Activated naive CD4-positive, alpha-beta T cell treated with anti-CD3 and anti-CD28 coated beads for 36 hours (primary cell): ENCODE measurements around the gene ZNF229. TPM values are rescaled to one million over a fixed set of nuclear protein-coding genes. Genes with fewer than 3 reads are reported as not detected.
"Not testable (repeated sequence)": the region's sequence is repeated elsewhere in the genome, so short reads cannot be mapped to it uniquely, and the experiment has no call there.

Source experiments
- CTCF ChIA-PET: fragments of 350-600 bp; sonication (Branson Sonifier 250); formaldehyde crosslinking; loops from one replicate; lab custom pipeline; 2021; ENCODE audit warnings: antibody characterized with exemption; lab: Charles Lee
- DNase-seq: peaks from one replicate; pipeline ENCODE4 v3.0.0-alpha.2; 2020
- H3K27ac Mint-ChIP-seq: one replicate; pipeline ENCODE4 v1.8.0; 2021; ENCODE audit warnings: mild to moderate bottlenecking, mixed read lengths
- H3K27me3 Mint-ChIP-seq: one replicate; pipeline ENCODE4 v1.8.0; 2021; ENCODE audit warnings: low read depth, mixed read lengths
- H3K36me3 Mint-ChIP-seq: one replicate; pipeline ENCODE4 v1.8.0; 2021; ENCODE audit warnings: low read depth, mixed read lengths
- H3K4me1 Mint-ChIP-seq: one replicate; pipeline ENCODE4 v1.8.0; 2021; ENCODE audit warnings: low read depth, mixed read lengths
- H3K4me3 Mint-ChIP-seq: one replicate; pipeline ENCODE4 v1.8.0; 2021; ENCODE audit warnings: mild to moderate bottlenecking, moderate library complexity, mixed read lengths
- H3K9me3 Mint-ChIP-seq: one replicate; pipeline ENCODE4 v1.8.0; 2021; ENCODE audit warnings: mixed read lengths
- intact Hi-C: fragments of 100-400 bp; cut with micrococcal nuclease; formaldehyde crosslinking; loops from one replicate; pipeline ENCODE4 v1.15.1; 2023
- total RNA-seq, 2 experiments: library from RNA; stranded (reverse); gene quantifications; one replicate each; pipeline ENCODE4 v1.2.3, GENCODE V29; 2021

Gene ZNF229
- total RNA-seq: under 1 TPM; 0.57 to 0.79 TPM

DNA sequence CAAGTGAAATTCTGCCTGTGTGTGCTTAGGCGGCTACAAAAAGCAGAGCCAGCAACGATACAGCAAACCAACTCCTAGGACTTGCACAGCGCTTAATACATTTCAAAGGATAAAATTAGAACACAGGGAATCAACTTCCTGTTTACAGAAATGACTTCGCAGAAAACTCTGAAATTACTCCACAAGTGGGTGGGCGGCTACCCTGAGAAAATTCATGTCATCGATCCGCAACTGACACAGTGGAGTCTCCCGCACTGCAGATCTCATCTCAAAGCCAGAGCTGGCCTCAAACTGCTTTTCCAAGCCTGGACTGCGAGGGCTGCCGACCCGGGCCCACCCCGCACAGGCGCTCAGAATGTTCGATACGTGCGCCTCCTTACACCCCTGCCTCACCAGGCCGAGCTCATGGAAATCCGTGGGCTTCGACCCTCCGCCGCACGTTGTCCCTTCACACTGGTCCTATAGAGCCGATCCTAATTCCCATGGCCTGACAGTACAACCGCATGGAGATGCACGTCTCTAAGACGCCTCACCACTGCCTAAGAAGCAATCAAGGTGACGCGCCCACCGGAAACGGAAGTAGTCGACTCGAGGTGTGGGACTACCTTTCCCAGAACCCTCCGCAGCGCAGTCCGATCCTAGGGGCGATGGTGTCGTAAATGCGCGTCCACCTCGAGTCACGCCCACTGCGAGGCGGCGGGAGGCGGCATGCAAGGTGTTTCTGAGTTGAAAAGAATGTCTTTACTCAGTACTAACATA lies at the start of gene ZNF229:
Gene ZNF229 (minus strand): TSS at position 557 of the 759 bp plus-strand sequence. CDS start 5,625 bp downstream, outside the sequence.
- peak; percentile 82 for DNase-seq
- H3K9me3 Mint-ChIP-seq: peaks cover 71% of the 10 kb centered on the region
- peaks cover 52% of the 10 kb centered on the region for H3K36me3 Mint-ChIP-seq
- no peak within 1 kb of the TSS for H3K27ac Mint-ChIP-seq
- CTCF ChIA-PET: no interaction called here
- peaks cover 7% of the 10 kb centered on the region for H3K4me1 Mint-ChIP-seq
- peak within 1 kb of the TSS; percentile 77 for H3K4me3 Mint-ChIP-seq
- peaks cover 2% of the 10 kb centered on the region for H3K27me3 Mint-ChIP-seq
- intact Hi-C loops: loop anchor here (1.0 kb wide), 1 partner anchor 47 kb away; the partner anchor contains the start of gene ZNF285

DNA sequence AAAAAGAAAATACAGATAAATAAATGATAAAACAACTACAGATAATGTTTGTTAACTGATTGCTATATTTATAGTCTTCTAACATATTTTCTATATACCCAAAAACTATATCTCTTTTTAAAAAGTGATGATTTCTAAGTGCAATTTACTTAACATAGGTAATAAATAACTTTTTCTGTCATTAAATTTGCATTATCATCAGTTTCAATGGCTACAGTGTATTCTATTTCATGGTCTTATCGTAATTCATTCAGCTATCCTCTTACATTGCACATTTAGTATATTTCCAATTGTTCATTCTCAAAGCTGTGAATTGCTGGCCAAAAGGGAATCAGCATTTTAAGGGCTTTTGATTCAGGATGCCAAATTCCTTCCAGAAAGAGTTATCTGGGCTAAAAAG lies 48.4 kb upstream of the ZNF229 start:
- Mint-ChIP-seq H3K4me1 (peaks cover 30% of the 10 kb centered on the region), H3K27me3 (no peaks in the 10 kb centered on the region), H3K9me3 (peaks cover 67% of the 10 kb centered on the region), H3K4me3 (no peak overlapping the region), H3K27ac (no peak overlapping the region), H3K36me3 (peaks cover 82% of the 10 kb centered on the region)
- CTCF ChIA-PET: no interaction called here
- intact Hi-C loops: loop anchor here (5.0 kb wide), 1 partner anchor 284 kb away; the partner anchor contains the start of gene ZNF227
- DNase-seq: no peak

DNA sequence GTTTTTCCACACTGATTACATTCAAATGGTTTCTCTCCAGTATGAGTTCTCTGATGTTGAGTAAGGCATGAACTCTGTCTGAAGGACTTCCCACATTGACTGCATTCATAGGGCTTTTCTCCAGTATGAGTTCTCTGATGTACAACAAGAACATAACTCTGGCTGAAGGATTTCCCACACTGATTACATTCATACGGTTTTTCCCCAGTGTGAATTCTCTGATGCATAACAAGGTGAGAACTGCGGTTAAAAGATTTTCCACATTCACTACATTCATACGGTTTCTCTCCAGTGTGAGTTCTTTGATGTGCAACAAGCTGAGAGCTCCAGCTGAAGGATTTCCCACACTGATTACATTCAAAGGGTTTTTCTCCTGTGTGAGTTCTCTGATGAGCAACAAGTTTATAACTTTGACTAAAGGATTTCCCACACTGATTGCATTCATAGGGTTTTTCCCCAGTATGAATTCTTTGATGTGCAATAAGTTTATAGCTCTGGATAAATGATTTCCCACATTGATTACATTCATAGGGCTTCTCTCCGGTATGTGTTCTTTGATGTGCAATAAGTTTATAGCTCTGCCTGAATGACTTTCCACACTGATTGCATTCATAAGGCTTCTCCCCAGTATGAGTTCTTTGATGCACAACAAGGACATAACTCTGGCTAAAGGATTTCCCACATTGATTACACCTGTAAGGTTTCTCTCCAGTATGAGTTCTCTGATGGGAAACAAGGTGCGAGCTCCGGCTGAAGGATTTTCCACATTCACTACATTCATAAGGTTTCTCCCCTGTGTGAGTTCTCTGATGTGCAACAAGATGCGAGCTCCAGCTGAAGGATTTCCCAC lies 28.5 kb upstream of the ZNF229 start:
- intact Hi-C loops: no loop called here
- Mint-ChIP-seq H3K4me1 (no peaks in the 10 kb centered on the region), H3K27ac (peak overlapping the region; percentile 54), H3K4me3 (no peak overlapping the region), H3K9me3 (peaks cover 92% of the 10 kb centered on the region), H3K27me3 (no peaks in the 10 kb centered on the region), H3K36me3 (peaks cover 89% of the 10 kb centered on the region)
- no peak for DNase-seq
- CTCF ChIA-PET: no interaction called here

DNA sequence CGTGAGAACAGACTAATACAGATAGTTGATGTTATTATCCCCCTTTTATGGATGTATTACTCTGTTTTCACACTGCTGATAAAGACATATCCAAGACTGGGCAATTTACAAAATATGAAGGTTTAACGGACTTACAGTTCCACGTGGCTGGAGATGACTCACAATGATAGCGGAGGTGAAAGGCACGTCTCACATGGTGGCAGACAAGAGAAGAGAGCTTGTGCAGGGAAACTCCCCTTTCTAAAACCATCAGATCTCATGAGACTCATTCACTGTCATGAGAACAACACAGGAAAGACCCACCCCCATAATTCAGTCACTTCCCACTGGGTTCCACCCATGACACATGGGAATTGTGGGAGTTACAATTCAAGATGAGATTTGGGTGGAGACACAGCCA lies 20.5 kb upstream of the ZNF229 start:
- H3K4me1 Mint-ChIP-seq, DNase-seq, intact Hi-C loops, H3K27ac Mint-ChIP-seq, H3K27me3 Mint-ChIP-seq, CTCF ChIA-PET, H3K4me3 Mint-ChIP-seq: not testable (repeated sequence)
- Mint-ChIP-seq H3K36me3 (peaks cover 45% of the 10 kb centered on the region), H3K9me3 (peaks cover 73% of the 10 kb centered on the region)

DNA sequence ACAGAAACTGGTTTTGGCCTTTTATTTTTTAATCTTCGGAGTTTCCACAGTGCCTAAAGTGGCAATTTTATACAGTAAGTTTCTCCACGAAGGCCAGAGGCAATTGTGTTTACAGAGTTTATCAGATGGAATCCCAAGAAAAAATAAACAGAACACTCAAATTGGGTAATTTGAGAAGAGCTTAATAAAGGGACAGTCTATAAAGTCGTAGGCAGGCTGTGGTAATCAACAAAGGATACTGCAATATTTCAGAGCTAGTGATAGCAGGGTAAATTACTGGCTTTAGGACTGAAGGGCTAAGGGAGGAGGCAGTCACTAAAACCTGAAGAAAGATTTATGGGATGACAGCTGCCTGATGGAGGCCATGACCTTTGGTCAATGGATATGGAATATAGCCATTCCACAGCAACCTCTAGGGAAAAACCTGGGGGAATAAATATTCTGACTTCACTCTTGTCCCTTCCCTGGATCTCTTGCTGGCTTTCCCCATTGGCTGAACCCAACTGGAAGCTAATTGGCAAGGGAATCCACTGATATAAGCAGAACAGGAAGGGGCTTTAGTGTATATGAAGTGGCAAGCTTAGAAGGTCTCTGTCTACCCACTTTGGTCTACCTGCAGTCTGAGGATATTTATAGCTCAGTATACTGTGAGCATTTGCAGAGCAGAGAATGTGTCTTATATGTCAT lies 14.5 kb upstream of the ZNF229 start:
- peaks cover 46% of the 10 kb centered on the region for H3K9me3 Mint-ChIP-seq
- H3K27ac Mint-ChIP-seq, H3K4me3 Mint-ChIP-seq, CTCF ChIA-PET, H3K4me1 Mint-ChIP-seq, H3K36me3 Mint-ChIP-seq, intact Hi-C loops, DNase-seq, H3K27me3 Mint-ChIP-seq: not testable (repeated sequence)

DNA sequence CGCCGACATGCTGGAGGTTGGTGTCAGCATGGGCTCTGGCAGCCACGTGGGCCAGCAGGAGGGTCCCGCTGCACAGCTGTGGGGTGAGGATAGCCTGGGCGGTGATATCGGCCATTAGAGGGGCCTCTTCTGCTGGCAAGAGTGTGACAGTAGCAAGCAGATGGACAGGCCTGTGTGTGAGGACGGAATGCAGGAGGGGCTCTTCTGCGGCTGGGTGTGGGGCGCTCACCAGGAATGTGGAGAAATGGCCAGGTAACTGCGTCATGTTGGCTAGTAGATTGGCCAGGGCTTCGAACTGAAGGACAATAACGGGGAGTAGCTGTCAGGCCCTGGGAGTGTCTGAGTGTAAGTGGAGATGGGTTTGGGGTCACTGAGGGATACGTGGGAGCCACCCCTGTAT lies 7.7 kb upstream of the ZNF229 start:
- intact Hi-C loops, DNase-seq, H3K4me3 Mint-ChIP-seq, H3K27me3 Mint-ChIP-seq, H3K4me1 Mint-ChIP-seq, H3K27ac Mint-ChIP-seq, CTCF ChIA-PET: not testable (repeated sequence)
- H3K36me3 Mint-ChIP-seq: peaks cover 21% of the 10 kb centered on the region
- H3K9me3 Mint-ChIP-seq: peaks cover 44% of the 10 kb centered on the region

DNA sequence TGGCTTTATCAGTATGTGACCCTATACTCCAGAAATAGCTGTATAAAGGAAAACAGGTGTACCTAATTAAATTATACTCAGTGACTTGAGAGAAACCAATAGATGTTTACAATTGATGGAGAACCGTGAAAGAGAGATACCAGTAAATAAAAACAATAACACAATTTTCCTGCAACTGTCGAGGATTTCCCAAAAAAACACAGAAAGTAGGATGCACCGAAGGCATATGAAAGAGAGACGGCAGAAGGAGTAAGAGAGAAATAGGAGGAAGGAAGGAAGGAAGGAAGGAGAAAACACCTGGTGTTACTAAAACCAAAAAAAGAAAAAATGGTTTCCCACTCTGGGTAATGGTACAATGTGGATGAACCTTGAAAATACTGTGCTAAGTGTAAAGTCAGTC lies 6.8 kb upstream of the ZNF229 start:
- DNase-seq: no peak
- H3K4me1 Mint-ChIP-seq: no peaks in the 10 kb centered on the region
- no peak overlapping the region for H3K4me3 Mint-ChIP-seq
- CTCF ChIA-PET: no interaction called here
- H3K9me3 Mint-ChIP-seq: peaks cover 51% of the 10 kb centered on the region
- intact Hi-C loops: no loop called here
- H3K27me3 Mint-ChIP-seq: no peaks in the 10 kb centered on the region
- peaks cover 23% of the 10 kb centered on the region for H3K36me3 Mint-ChIP-seq
- no peak overlapping the region for H3K27ac Mint-ChIP-seq

DNA sequence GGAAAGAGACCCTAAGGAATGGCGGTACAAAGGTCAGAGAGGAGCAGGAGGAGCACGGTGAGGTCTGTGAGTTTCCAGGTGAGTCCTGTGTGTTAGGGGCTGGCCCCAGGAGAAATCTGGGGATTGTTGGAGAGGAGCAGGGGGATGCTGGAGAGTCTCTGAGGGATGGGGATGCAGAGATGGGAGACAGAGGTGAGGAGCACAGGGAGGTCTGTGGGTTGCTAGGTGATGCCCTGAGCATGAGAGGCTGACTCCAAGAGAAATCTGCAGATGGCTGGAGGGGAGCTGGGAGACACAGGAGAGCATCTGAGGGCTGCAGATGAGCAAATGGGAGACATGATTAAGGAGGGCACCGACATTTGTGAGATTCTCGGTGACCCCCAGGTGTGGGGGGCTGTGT lies 4.1 kb upstream of the ZNF229 start:
- Mint-ChIP-seq H3K36me3 (peaks cover 36% of the 10 kb centered on the region), H3K27ac (no peak overlapping the region), H3K4me1 (peaks cover 7% of the 10 kb centered on the region), H3K27me3 (no peaks in the 10 kb centered on the region), H3K4me3 (no peak overlapping the region), H3K9me3 (peaks cover 58% of the 10 kb centered on the region)
- intact Hi-C loops: no loop called here
- CTCF ChIA-PET: no interaction called here
- DNase-seq: no peak

DNA sequence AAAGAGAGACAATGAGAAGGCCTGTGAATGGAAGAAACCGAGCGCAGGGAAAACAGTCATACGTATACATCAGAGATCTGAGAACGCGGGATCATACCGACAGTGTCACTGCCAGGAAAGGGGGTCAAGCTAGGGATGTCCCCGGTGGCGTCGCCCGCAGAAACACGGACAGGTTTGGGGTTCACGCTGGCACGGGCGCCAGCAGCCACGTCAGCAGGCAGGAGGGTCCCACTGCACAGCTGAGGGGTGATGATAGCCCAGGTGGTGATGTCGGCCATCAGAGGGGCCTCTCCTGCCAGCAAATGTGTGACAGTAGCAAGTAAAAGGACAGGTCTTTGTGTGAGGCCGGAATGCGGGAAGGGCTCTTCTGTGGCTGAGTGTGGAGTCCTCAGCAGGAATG lies 3.4 kb upstream of the ZNF229 start:
- intact Hi-C loops: no loop called here
- H3K4me1 Mint-ChIP-seq: peaks cover 7% of the 10 kb centered on the region
- H3K4me3 Mint-ChIP-seq: no peak overlapping the region
- no peak for DNase-seq
- H3K27ac Mint-ChIP-seq: no peak overlapping the region
- peaks cover 39% of the 10 kb centered on the region for H3K36me3 Mint-ChIP-seq
- CTCF ChIA-PET: no interaction called here
- peaks cover 62% of the 10 kb centered on the region for H3K9me3 Mint-ChIP-seq
- no peaks in the 10 kb centered on the region for H3K27me3 Mint-ChIP-seq

DNA sequence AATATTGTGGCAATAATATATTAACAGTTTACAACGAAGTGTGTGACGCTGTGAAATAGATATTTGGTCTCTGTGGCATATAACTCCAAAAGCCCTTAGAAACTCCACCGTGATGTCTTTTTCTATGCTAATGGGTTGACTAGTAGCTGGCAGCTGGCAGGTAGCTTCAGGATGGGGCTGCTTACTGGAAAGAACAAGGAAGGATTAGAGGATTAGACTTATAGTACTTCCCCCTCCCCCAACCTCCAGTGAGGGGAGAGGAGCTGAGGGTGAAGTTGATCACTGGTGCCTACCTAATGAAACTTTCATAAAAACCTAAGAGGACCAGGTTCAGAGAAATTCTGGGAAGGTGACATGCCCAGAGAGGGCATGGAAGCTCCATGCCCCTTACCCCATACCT lies 9.8 kb downstream of the ZNF229 start:
- Mint-ChIP-seq H3K27me3 (no peaks in the 10 kb centered on the region), H3K9me3 (peaks cover 53% of the 10 kb centered on the region), H3K4me1 (no peaks in the 10 kb centered on the region), H3K36me3 (peaks cover 44% of the 10 kb centered on the region), H3K27ac (no peak overlapping the region), H3K4me3 (no peak overlapping the region)
- no peak for DNase-seq
- intact Hi-C loops: no loop called here
- CTCF ChIA-PET: no interaction called here

DNA sequence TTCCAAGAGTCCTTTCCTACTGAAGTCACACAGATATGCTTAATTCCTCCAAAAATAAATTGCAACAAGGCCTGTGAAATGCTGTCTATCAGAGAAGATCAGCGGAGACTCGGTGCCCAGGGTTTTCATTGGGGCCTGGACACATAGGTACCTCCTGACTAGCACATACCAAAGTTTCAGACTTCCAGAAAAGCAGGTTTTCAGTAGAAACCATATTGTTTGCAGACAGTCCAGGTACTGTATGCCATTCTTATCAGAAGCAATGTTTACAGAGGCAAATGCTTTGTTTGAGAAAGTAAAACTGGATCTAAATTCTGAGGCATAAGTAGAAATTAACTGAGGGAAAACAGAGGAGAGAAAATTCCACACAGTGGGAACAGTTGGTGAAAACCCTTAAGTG lies 12.8 kb downstream of the ZNF229 start:
- H3K36me3 Mint-ChIP-seq: peaks cover 45% of the 10 kb centered on the region

DNA sequence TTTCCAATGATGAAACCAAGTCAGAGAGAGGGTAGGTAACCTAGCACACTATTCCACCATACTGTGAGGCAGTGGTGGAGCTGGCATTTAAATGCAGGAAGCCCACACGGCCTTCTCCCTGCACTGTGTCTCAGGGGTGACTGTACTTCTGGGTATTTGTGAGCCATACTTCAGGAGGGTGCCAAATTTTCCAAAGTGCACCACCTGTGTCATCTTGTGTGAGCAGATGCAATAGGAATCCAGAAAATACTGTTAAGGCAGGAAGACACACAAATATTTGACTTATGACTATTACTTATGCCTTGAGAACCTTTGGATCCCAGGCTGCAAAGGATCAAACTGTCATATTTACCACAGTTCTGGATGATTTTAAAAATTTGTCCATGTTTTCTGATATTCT lies 17.3 kb downstream of the ZNF229 start:
- no peaks in the 10 kb centered on the region for H3K27me3 Mint-ChIP-seq
- no peak for DNase-seq
- H3K36me3 Mint-ChIP-seq: peaks cover 47% of the 10 kb centered on the region
- no peak overlapping the region for H3K4me3 Mint-ChIP-seq
- H3K27ac Mint-ChIP-seq: no peak overlapping the region
- H3K9me3 Mint-ChIP-seq: peaks cover 65% of the 10 kb centered on the region
- intact Hi-C loops: no loop called here
- no peaks in the 10 kb centered on the region for H3K4me1 Mint-ChIP-seq
- CTCF ChIA-PET: no interaction called here

More for the DNA sequence above, 12.8 kb downstream of the ZNF229 start:
- intact Hi-C loops: no loop called here
- H3K9me3 Mint-ChIP-seq: peaks cover 53% of the 10 kb centered on the region
- H3K27me3 Mint-ChIP-seq: no peaks in the 10 kb centered on the region
- no peaks in the 10 kb centered on the region for H3K4me1 Mint-ChIP-seq
- no peak overlapping the region for H3K4me3 Mint-ChIP-seq
- CTCF ChIA-PET: no interaction called here
- no peak for DNase-seq
- H3K27ac Mint-ChIP-seq: no peak overlapping the region
